HL-60 (cell line): Measurements from ENCODE around the gene ALPK3.
A peak's percentile ranks its signal among the peaks of the same experiment; 100 is the strongest.

Source experiments
- CTCF ChIP-seq: IDR thresholded peaks from one replicate; pipeline ENCODE4 v1.5.1; 2011; ENCODE audit warnings: low read length, control low read depth, inconsistent platforms; ENCODE audit not compliant: insufficient read depth
- POLR2AphosphoS5 ChIP-seq: IDR thresholded peaks from 2 replicates; pipeline ENCODE4 v1.6.1; 2012; ENCODE audit warnings: low read depth

GRCh38 chr15:84772467-84772866 is 44.7 kb upstream of the ALPK3 start:
- TF ChIP-seq CTCF (no peak), POLR2AphosphoS5 (peak; percentile 7; the same call in 1 of the 2 replicates)
